ENCODE data around the gene CCDC61.

Gene CCDC61

DNA sequence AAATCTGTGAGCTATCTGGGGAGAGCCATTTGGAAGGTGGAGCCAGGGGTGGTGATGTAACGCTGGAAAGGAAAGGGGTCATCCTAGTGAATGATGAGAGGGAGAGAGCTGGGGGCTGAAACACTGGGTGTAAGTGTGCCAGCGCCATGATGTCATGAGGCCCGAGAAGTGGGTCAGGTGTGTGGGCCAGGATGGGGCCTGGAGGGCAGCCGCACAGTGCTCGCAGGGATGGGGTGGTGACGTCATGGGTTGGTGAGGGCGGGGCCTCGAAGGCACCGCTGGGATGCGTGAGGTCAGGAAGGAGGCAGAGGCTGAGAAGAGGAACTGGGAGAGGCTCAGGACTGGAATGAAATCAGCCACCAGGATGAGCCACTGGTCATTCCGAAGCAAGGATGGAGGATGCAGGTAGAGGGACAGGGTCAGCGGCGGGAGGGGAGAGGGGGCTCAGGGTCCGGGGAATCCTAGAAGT lies 4.4 kb downstream of the CCDC61 start:
- no peak overlapping the region for H3K4me3 ChIP-seq
- DNase-seq, result no peak
- peaks cover 0 to 21% (median 19%) of the 10 kb centered on the region in 3 donors for H3K36me3 ChIP-seq
- H3K9me3 ChIP-seq, result no peaks in the 10 kb centered on the region
- no peak overlapping the region for H3K27ac ChIP-seq
- intact Hi-C loops (cut with DNase I; ENCODE audit: low total_unique reads), result loop anchor here (10.0 kb wide), 1 partner anchor 75 kb away; no protein-coding TSS in a partner anchor
- TF ChIP-seq, protein P1, sequence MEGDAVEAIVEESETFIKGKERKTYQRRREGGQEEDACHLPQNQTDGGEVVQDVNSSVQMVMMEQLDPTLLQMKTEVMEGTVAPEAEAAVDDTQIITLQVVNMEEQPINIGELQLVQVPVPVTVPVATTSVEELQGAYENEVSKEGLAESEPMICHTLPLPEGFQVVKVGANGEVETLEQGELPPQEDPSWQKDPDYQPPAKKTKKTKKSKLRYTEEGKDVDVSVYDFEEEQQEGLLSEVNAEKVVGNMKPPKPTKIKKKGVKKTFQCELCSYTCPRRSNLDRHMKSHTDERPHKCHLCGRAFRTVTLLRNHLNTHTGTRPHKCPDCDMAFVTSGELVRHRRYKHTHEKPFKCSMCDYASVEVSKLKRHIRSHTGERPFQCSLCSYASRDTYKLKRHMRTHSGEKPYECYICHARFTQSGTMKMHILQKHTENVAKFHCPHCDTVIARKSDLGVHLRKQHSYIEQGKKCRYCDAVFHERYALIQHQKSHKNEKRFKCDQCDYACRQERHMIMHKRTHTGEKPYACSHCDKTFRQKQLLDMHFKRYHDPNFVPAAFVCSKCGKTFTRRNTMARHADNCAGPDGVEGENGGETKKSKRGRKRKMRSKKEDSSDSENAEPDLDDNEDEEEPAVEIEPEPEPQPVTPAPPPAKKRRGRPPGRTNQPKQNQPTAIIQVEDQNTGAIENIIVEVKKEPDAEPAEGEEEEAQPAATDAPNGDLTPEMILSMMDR (IDR thresholded peaks at IDR 0.05), result no peak
- peaks cover 0 to 23% of the 10 kb centered on the region in 2 donors for H3K27me3 ChIP-seq
- peaks cover 0 to 26% (median 20%) of the 10 kb centered on the region in 4 donors for H3K4me1 ChIP-seq

DNA sequence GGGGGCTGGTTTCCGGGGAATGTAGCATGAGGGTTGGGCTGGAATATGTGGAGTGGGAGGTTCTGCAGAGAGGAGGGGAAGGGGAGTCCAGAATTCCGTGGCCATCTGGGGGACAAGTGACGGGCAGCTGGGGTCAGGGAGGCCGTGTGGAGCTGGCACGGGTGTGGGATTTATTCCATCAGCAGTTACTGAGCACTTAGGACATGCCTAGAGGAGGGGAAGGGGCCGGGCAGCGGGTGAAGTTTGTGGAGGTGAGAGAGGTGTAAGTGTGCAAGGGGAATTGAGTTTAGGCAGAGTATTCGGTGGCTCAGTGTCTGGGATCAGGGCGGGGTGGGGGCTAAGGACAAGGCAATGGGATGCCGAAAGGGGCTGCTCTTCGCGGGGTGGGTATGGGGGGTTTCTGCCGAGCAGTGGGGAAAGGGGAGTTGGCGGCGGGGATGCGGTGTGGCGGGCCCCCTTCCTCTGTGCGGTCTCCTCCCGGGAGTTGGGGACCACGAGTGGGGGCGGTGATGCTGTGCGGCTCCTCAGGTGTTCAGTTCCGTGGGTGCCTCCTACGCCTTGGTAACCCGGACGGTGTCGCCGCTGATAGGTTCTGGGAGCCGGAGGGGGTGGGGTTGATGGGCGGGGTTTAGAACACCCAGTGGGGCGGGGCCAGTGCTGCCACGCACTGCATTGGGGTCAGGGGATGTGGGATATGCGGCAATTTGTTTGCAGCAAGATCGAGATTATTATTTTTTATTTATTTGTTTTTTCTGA lies 5.4 kb downstream of the CCDC61 start:
- no peak overlapping the region for H3K27ac ChIP-seq
- intact Hi-C loops (cut with DNase I; ENCODE audit: low total_unique reads), result no loop called here
- DNase-seq, result no peak
- peaks cover 0 to 21% (median 19%) of the 10 kb centered on the region in 3 donors for H3K36me3 ChIP-seq
- H3K4me1 ChIP-seq, result peaks cover 0 to 23% (median 19%) of the 10 kb centered on the region in 4 donors
- TF ChIP-seq, protein P1 (IDR thresholded peaks at IDR 0.05), result no peak
- peak overlapping the region in 1 of 2 donors; percentile 18 for H3K4me3 ChIP-seq
- peaks cover 0 to 23% of the 10 kb centered on the region in 2 donors for H3K27me3 ChIP-seq
- no peaks in the 10 kb centered on the region for H3K9me3 ChIP-seq

DNA sequence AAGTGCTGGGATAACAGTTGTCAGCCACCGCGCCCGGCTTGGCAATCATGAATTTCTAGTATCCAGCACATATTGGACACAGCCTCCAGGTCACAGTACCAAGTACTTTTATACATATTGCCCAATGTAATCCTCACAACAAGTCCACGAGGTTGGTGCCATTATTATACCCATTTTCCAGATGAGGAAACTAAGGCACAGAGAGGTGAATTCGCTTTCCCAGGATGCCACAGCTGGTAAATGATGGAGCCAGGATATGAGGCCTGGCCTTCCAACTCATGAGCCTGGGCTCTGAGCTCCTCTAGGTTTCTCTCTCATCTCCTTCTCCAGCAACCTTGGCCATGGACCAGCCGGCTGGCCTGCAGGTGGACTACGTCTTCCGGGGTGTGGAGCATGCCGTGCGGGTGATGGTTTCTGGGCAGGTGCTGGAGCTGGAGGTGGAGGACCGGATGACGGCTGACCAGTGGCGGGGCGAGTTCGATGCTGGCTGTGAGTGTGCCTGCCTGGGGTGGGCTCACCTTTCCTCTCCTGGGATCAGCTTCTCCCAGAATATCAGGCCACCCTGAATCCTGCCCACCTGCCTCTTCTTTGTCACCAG lies 7.5 kb downstream of the CCDC61 start:
- Histone ChIP-seq H3K36me3 (peaks cover 11 to 33% (median 25%) of the 10 kb centered on the region in 3 donors), H3K27ac (no peak overlapping the region), H3K4me1 (peaks cover 0 to 16% (median 14%) of the 10 kb centered on the region in 4 donors), H3K4me3 (no peak overlapping the region), H3K27me3 (peaks cover 0 to 23% of the 10 kb centered on the region in 2 donors), H3K9me3 (no peaks in the 10 kb centered on the region)
- intact Hi-C loops (cut with DNase I; ENCODE audit: low total_unique reads), result no loop called here
- TF ChIP-seq, protein P1 (IDR thresholded peaks at IDR 0.05), result no peak
- DNase-seq, result no peak

DNA sequence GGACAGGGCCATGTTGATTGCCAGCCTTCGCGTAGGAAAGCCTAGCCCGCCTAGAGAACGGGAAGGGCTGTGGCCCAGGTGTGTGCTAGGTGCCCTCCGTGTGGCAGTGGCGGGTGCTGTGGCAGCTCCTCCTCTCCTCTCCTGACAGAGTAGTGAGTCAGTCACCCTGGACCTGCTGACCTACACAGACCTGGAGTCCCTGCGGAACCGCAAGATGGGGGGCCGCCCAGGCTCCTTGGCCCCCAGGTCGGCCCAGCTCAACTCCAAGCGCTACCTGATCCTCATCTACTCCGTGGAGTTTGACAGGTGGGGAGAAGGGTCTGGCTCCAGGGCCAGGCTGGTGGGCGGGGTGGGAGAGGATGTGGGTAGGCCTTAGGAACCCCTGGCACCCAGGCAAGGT lies 11.1 kb downstream of the CCDC61 start:
- Histone ChIP-seq H3K4me3 (no peak overlapping the region), H3K9me3 (no peaks in the 10 kb centered on the region)
- intact Hi-C loops (cut with DNase I; ENCODE audit: low total_unique reads), result no loop called here

More for the DNA sequence above, 11.1 kb downstream of the CCDC61 start:
- Histone ChIP-seq H3K36me3 (peaks cover 11 to 44% (median 30%) of the 10 kb centered on the region in 3 donors), H3K27me3 (no peaks in the 10 kb centered on the region), H3K4me1 (no peaks in the 10 kb centered on the region), H3K27ac (no peak overlapping the region)
- TF ChIP-seq, protein P1 (IDR thresholded peaks at IDR 0.05), result no peak
- DNase-seq, result no peak

All from tibial artery (tissue), 4 donors.